Lower leg skin (tissue), 4 donors: ENCODE data around the gene SARM1. TPM values are rescaled to one million over a fixed set of nuclear protein-coding genes. Genes with fewer than 3 reads are reported as not detected.

Experiments used
- DNase-seq, 2 donors: peaks; one replicate each; pipeline ENCODE4 v3.0.0-alpha.2; 2019; ENCODE audit warnings: low spot score in 2 of 2
- H3K4me3 ChIP-seq: fragments of 200-600 bp; sonication (generic); 2 replicates; pipeline ENCODE4 v1.5.1; 2017; ENCODE audit warnings: mild to moderate bottlenecking, low read depth; ENCODE audit not compliant: poor library complexity, severe bottlenecking
- CTCF ChIP-seq, 3 donors: fragments of 450-650 bp; IDR thresholded peaks; one replicate each; pipeline ENCODE4 v1.5.1; 2016; ENCODE audit warnings: antibody characterized with exemption in 3 of 3, mild to moderate bottlenecking in 3 of 3, moderate library complexity in 2 of 3
- POLR2A ChIP-seq, 2 donors: fragments of 450-650 bp; IDR thresholded peaks; one replicate each; pipeline ENCODE4 v1.6.1; 2016 to 2017; ENCODE audit warnings: antibody characterized with exemption in 2 of 2, mild to moderate bottlenecking in 1 of 2, moderate library complexity in 1 of 2
- WGBS, 2 donors: methylation state at CpG; one replicate each; pipeline ENCODE4 v1.1.5; 2018; 5-methylcytosine and 5-hydroxymethylcytosine counted together
- intact Hi-C: fragments of 100-400 bp; cut with DNase I; formaldehyde crosslinking; loops from one replicate; pipeline ENCODE4 v1.15.0; 2023; ENCODE audit warnings: low total_unique reads
- total RNA-seq, 4 donors: library from RNA; depleted of rRNA; stranded (reverse); fragments of >200 nt; gene quantifications; one replicate each; pipeline ENCODE4 v1.1.0, GENCODE V29; 2016

The SARM1 gene
- total RNA-seq, 4 donors from 2014 or later: 4.0 to 15.4 (median 12.1) TPM

GRCh38 chr17:28343491-28343932, 28.0 kb upstream of the SARM1 start:
- H3K4me3 ChIP-seq: no peak overlapping the region
- DNase-seq: no peak
- WGBS, 2 donors: 69 to 77% methylated on average over 8 to 10 of the region's 10 CpGs
- no peak for TF ChIP-seq CTCF (IDR thresholded peaks at IDR 0.05)
- TF ChIP-seq POLR2A (IDR thresholded peaks at IDR 0.05): no peak
- intact Hi-C loops: no loop called here

GRCh38 chr17:28344011-28344410, 27.5 kb upstream of the SARM1 start:
- H3K4me3 ChIP-seq: no peak overlapping the region
- WGBS, 2 donors: 74 to 84% methylated on average over 4 to 9 of the region's 9 CpGs
- DNase-seq: no peak
- TF ChIP-seq CTCF (IDR thresholded peaks at IDR 0.05) (no peak), POLR2A (IDR thresholded peaks at IDR 0.05) (no peak)
- intact Hi-C loops: no loop called here

- WGBS, 2 donors: 89 to 96% methylated on average over 16 to 19 of the region's 19 CpGs
- DNase-seq: no peak
Observed at GRCh38 chr17:28344435-28344901, 27.0 kb upstream of the SARM1 start.

GRCh38 chr17:28345419-28346198, 25.9 kb upstream of the SARM1 start:
- WGBS, 2 donors: 64 to 67% methylated on average over 13 of the region's 13 CpGs
- intact Hi-C loops: no loop called here
- TF ChIP-seq POLR2A (IDR thresholded peaks at IDR 0.05): no peak
- no peak for TF ChIP-seq CTCF (IDR thresholded peaks at IDR 0.05)
- no peak for DNase-seq
- H3K4me3 ChIP-seq: no peak overlapping the region

More at GRCh38 chr17:28344435-28344901, 27.0 kb upstream of the SARM1 start:
- intact Hi-C loops: no loop called here
- no peak overlapping the region for H3K4me3 ChIP-seq
- no peak for TF ChIP-seq CTCF (IDR thresholded peaks at IDR 0.05)
- no peak for TF ChIP-seq POLR2A (IDR thresholded peaks at IDR 0.05)

DNA sequence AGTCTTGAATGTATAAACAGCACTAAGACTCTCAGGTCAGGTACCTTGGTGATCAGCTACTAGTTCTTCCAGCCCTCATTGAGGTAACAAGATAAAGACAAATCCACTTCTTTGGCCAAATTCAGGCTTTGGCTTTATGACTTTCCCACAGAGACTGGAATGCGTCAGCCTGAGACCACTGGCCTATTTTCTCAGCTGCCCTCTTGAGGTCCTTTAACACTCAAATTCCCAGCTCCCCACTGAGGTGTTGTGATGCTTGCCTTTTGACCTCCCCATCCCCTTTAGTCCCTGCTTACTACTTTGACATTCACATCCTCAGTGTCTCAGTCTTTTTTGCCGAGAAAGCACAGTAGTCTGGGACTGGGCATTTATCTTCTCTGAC, 25.3 kb upstream of the SARM1 start:
- intact Hi-C loops: no loop called here
- H3K4me3 ChIP-seq: no peak overlapping the region
- WGBS, 2 donors: 83 to 88% methylated on average over 2 of the region's 2 CpGs
- DNase-seq: no peak
- TF ChIP-seq CTCF (IDR thresholded peaks at IDR 0.05) (no peak), POLR2A (IDR thresholded peaks at IDR 0.05) (no peak)
